Endothelial cell of umbilical vein (primary cell): ENCODE results near the gene SLC22A23.

ENCODE experiments used
- CTCF ChIP-seq, 2 donors: IDR thresholded peaks; 1 replicate in 1 of 2; 2 replicates in 1 of 2; pipeline ENCODE4 v1.5.1; 2011; ENCODE audit warnings: low read length in 2 of 2, mild to moderate bottlenecking in 2 of 2, moderate library complexity in 2 of 2, control low read depth in 1 of 2, inconsistent platforms in 1 of 2, low read depth in 1 of 2; ENCODE audit not compliant: insufficient read depth in 1 of 2; ENCODE audit errors: extremely low read depth in 1 of 2
- EZH2 ChIP-seq: IDR thresholded peaks from 2 replicates; pipeline ENCODE4 v1.6.1; 2012; ENCODE audit warnings: borderline replicate concordance, low read depth, mild to moderate bottlenecking, moderate library complexity, low read length, inconsistent platforms; ENCODE audit not compliant: severe bottlenecking
- MYC ChIP-seq: IDR thresholded peaks from one replicate; pipeline ENCODE4 v1.6.1; 2011; ENCODE audit warnings: mild to moderate bottlenecking, low read depth, low read length
- POLR2A ChIP-seq: IDR thresholded peaks from 2 replicates; pipeline ENCODE4 v1.6.1; 2012; ENCODE audit warnings: low read depth, mild to moderate bottlenecking, control low read depth, low read length
- POLR2AphosphoS5 ChIP-seq: IDR thresholded peaks from 2 replicates; pipeline ENCODE4 v1.6.1; 2012; ENCODE audit warnings: low read depth, mild to moderate bottlenecking, control low read depth, low read length, moderate library complexity; ENCODE audit not compliant: insufficient read depth

GRCh38 chr6:3480009-3480408 lies 23.2 kb upstream of the SLC22A23 start:
- TF ChIP-seq POLR2A: no peak
- no peak for TF ChIP-seq CTCF (IDR thresholded peaks at IDR 0.05; ENCODE audit: extremely low read depth in 1 of 2, insufficient read depth in 1 of 2, low read depth in 1 of 2, low read length in 2 of 2)
- no peak for TF ChIP-seq MYC
- TF ChIP-seq EZH2: no peak
- no peak for TF ChIP-seq POLR2AphosphoS5
